NCI-H748 (cell line): ENCODE measurements around the gene MACROD1.
A peak's percentile ranks its signal among the peaks of the same experiment; 100 is the strongest.

Experiments used
- DNase-seq: peaks from one replicate; lab custom pipeline; 2025; ENCODE audit not compliant: unreplicated experiment; lab: John Stamatoyannopoulos, UW

The MACROD1 gene

GRCh38 chr11:64019106-64020037 lies 146.5 kb downstream of the MACROD1 start:
- no peak for DNase-seq

- no peak for DNase-seq
Observed at GRCh38 chr11:64018310-64018709, 147.6 kb downstream of the MACROD1 start.

DNA sequence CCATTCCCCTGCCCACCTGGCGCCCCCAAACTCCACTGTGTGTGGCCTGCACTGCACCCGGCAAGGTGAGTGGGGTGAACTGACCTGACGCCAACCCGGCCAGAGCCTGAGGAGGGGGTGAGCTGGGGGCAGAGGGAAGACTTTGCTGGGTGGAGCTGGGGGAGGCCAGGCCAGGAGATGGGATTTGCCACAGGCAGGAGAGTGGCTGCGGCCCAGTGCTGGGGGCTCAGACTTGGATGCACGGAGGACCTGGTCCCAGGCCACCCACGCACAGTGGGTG lies 148.0 kb downstream of the MACROD1 start:
- no peak for DNase-seq

DNA sequence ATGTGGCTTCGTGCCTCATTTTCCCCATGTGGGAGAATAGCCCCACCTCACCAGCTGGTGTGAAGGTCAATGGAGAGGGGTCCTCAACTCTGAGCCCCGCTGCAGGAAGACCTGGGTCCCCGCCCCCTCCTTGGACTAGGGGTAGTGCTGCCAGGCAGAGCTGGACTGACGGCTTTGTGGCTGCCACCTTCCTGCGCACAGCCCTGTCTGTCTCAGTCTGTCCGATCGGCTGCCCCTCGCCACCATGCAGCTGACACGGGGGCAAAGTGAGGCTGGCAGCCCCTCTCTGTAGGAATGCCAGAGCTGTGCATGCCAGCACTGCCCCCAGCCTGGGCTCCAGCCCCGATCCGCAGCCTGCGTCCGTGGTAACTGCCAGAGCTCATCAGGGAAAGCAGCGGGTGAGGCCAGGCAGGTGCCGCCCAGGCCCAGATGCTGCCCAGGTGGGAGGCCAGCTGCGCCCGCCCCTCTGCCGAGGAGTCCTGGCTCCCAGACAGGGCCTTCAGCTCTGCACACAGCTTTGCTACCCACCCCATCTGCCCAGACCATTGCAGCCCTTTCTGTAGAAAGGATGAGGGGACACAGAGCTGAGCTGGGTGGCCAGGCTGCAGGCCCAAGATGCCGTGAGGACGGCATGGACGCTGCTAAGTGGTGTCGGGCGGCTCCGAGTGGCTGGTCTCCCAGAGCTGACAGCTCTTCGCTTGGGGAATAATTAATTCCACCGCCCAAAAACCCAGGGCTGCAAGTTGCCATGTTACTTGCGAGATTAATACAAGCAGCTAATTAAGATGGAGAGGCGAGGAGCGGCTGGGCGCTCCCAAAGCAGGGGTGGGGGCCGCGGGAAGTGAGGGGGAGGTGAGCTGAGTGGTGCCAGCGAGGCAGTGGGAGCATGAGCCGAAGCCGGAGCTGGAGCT lies 149.7 kb downstream of the MACROD1 start:
- DNase-seq: no peak

GRCh38 chr11:64015510-64015909 lies 150.4 kb downstream of the MACROD1 start:
- no peak for DNase-seq

GRCh38 chr11:64014356-64014755 lies 151.6 kb downstream of the MACROD1 start:
- DNase-seq: no peak

GRCh38 chr11:64013141-64013896 lies 152.6 kb downstream of the MACROD1 start:
- DNase-seq: no peak

DNA sequence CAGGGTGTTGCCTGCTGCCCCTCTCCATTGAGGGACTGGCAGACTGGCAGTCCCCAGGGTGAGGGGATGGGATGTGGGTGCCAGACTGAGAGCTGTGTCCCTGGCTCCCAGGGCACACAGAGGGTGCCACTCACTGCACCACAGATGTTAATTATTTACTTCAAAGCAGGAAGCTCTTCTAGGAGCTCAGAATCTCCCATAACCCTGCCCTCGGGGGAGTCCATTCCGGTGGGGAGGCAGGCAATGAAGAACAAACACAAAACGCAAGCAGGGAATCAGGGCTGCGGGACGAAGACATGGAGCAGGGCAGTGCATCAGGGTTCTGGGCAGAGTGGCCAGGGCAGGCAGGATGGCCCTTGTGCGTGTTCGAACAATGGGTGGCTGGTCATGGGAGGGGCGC lies 154.5 kb downstream of the MACROD1 start:
- no peak for DNase-seq

DNA sequence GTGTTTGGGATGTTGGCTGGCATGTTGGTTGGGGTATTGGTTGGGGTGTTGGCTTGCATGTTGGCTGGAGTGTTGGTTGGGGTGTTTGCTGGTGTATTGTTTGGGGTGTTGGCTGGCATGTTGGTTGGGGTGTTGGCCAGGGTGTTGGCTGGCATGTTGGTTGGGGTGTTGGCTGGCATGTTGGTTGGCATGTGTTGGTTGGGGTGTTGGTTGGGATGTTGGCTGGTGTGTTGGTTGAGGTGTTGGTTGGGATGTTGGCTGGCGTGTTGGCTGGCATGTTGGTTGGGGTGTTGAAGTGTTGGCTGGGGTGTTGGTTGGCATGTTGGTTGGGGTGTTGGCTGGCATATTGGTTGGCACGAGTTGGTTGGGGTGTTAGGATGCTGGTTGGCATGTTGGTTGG lies 155.1 kb downstream of the MACROD1 start:
- DNase-seq: no peak

GRCh38 chr11:64009710-64010109 lies 156.2 kb downstream of the MACROD1 start:
- no peak for DNase-seq

- DNase-seq: no peak
Observed at GRCh38 chr11:64008914-64009633, 156.8 kb downstream of the MACROD1 start.

GRCh38 chr11:64008283-64008913 lies 157.5 kb downstream of the MACROD1 start:
- DNase-seq: no peak

GRCh38 chr11:64007629-64008282 lies 158.2 kb downstream of the MACROD1 start:
- peak; percentile 77 for DNase-seq

GRCh38 chr11:64007160-64007628 lies 158.7 kb downstream of the MACROD1 start:
- DNase-seq: peak; percentile 52

- no peak for DNase-seq
Observed at GRCh38 chr11:64006398-64006797, 159.5 kb downstream of the MACROD1 start.

DNA sequence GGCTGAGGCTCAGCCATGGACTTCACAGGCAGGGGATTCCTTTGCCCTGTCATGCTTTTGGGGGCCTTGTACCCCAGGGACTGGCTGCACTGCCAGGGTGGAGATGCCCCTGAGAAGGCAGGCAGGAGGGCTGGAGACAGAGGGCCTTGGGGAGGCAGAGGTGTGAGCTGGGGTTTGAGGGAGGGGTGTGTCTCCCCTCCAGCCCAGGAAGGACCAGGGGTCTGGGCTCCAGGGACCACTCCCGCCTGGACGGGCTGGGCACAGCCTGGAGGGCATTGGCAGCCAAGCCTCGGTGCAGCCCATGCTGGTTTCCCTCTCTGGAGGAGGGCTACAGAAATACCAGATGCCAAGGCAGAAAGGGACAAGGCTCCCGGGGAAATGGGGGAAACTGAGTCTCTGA lies 160.2 kb downstream of the MACROD1 start:
- no peak for DNase-seq

DNA sequence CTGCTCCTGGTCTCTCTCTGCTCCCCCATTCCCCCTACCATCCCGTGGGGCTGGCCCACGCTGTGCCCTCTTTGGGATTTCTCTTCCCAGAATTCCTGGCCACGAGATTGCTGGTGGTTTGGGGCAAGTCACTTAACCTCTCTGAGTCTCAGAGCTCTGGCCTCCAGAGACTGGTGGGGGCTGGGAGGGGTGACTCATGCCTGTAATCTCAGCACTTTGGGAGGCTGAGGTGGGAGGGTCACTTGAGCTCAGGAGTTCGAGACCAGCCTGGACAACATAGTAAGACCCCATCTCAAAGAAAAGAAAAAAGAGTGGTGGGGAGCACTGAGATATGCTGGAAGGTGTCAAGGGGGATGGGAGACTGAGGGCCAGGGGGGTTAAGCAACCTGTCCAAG lies 161.3 kb downstream of the MACROD1 start:
- no peak for DNase-seq

DNA sequence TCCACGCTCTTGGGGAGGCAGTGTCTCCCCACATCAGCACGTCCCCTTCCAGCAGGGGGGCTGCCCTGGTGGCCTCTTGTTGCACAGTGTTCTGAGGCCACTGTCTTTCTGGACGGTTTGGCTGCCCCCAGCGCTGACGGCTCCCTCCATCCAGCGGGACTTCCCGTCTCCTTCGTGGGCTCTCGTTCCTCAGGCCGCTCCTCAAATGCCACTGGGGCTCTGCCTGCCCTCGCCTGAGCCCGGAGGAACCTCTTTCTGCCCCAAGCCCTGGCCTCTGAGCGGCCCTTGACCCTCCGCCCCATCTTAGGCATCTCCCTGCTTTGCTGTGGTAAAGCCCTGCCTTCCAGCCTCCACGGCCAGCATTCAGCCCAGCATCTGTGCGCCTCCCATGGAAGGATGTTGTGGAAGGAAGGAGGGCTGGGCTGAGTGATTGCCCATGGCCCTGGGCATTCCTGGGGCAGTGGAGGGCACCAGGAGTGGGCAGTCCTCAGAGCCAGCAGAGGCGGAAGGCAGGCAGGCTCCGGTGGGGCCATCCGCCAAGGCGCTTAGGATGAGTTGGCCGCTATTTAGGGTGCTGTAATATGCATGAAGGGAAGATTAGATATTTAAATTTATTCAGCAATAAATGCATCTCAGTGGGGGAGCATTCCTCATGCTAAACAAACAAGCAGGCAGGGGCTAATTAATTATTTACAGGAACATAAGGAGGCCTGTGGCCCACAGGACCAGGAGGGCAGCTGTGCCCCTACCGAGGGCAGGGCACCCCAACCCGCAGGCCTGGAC lies 161.9 kb downstream of the MACROD1 start:
- no peak for DNase-seq
